ENCODE results near the gene ACER2. TPM values are rescaled to one million over a fixed set of nuclear protein-coding genes. Genes with fewer than 3 reads are reported as not detected.
"Not testable (repeated sequence)": the region's sequence is repeated elsewhere in the genome, so short reads cannot be mapped to it uniquely, and the experiment has no call there.

The ACER2 gene
- total RNA-seq, 2 donors from 2014 or later, result 6.8 to 7.3 TPM

DNA sequence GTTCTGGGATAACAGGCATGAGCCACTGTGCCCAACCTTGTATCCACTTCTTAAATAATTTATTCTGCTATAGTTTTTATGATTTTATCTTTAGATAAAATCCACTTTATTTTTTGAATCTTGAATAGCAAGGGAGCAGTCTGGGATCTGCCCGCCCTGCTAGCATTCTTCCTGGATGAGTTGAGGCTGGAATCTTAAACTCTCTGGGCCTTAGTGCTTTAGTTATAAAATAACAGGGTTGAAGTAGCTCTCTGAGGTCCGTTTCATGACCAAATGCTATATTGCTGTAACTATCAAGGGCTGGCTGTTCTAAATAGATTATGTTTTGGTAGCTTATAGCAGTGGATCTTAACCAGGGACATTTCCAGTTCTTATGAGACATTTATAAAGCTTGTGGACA is 20.8 kb downstream of the ACER2 start:
- ATAC-seq (ENCODE audit: insufficient number of reproducible peaks, low FRiP score, low read depth) (no peak), DNase-seq (ENCODE audit: low spot score) (no peak)
- H3K4me1 ChIP-seq (ENCODE audit: control insufficient read depth in 1 of 2, low read depth in 2 of 2), result peaks cover 10 to 24% of the 10 kb centered on the region in 2 donors
- no peak overlapping the region for H3K4me3 ChIP-seq
- no peaks in the 10 kb centered on the region for H3K27me3 ChIP-seq (replicated peaks; ENCODE audit: insufficient read depth)
- H3K27ac ChIP-seq, result peak overlapping the region in 1 of 2 donors; percentile 61
- TF ChIP-seq, protein P1, sequence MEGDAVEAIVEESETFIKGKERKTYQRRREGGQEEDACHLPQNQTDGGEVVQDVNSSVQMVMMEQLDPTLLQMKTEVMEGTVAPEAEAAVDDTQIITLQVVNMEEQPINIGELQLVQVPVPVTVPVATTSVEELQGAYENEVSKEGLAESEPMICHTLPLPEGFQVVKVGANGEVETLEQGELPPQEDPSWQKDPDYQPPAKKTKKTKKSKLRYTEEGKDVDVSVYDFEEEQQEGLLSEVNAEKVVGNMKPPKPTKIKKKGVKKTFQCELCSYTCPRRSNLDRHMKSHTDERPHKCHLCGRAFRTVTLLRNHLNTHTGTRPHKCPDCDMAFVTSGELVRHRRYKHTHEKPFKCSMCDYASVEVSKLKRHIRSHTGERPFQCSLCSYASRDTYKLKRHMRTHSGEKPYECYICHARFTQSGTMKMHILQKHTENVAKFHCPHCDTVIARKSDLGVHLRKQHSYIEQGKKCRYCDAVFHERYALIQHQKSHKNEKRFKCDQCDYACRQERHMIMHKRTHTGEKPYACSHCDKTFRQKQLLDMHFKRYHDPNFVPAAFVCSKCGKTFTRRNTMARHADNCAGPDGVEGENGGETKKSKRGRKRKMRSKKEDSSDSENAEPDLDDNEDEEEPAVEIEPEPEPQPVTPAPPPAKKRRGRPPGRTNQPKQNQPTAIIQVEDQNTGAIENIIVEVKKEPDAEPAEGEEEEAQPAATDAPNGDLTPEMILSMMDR (IDR thresholded peaks at IDR 0.05), result no peak
- H3K36me3 ChIP-seq, result peaks cover 8% of the 10 kb centered on the region
- H3K9me3 ChIP-seq, result no peaks in the 10 kb centered on the region

DNA sequence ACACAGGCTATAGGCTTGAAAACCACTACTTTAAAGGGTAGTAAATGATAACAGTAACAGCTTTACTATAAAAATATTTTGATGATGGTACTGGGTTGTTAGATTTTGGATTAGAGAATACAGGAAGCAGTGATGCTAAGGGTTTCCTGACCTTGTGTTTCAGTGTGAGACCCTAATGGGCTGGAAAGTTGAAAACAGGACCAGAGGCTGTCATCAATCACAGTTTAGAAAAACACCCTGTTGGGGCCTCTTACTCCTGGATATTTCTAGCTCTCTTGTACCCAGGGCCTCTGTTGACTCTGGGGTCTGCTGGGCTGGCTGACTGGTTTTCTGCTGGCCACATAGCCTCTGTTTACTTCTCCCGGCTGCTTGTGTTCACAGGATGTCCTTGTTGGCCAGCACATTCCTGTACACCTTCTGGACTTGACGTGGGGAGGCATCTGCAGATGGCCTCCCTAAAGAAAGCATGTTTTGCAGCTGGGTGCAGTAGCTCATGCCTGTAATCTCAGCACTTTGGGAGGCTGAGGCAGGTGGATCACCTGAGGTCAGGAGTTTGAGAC is 21.5 kb downstream of the ACER2 start:
- DNase-seq (ENCODE audit: low spot score), result no peak
- no peak for ATAC-seq (ENCODE audit: insufficient number of reproducible peaks, low FRiP score, low read depth)
- TF ChIP-seq, protein P1 (IDR thresholded peaks at IDR 0.05), result no peak
- Histone ChIP-seq H3K27ac (peak overlapping the region; percentile 61 to 72), H3K27me3 (replicated peaks; ENCODE audit: insufficient read depth) (no peaks in the 10 kb centered on the region), H3K4me3 (no peak overlapping the region), H3K9me3 (no peaks in the 10 kb centered on the region), H3K36me3 (peaks cover 3% of the 10 kb centered on the region), H3K4me1 (ENCODE audit: control insufficient read depth in 1 of 2, low read depth in 2 of 2) (peaks cover 10 to 24% of the 10 kb centered on the region in 2 donors)

DNA sequence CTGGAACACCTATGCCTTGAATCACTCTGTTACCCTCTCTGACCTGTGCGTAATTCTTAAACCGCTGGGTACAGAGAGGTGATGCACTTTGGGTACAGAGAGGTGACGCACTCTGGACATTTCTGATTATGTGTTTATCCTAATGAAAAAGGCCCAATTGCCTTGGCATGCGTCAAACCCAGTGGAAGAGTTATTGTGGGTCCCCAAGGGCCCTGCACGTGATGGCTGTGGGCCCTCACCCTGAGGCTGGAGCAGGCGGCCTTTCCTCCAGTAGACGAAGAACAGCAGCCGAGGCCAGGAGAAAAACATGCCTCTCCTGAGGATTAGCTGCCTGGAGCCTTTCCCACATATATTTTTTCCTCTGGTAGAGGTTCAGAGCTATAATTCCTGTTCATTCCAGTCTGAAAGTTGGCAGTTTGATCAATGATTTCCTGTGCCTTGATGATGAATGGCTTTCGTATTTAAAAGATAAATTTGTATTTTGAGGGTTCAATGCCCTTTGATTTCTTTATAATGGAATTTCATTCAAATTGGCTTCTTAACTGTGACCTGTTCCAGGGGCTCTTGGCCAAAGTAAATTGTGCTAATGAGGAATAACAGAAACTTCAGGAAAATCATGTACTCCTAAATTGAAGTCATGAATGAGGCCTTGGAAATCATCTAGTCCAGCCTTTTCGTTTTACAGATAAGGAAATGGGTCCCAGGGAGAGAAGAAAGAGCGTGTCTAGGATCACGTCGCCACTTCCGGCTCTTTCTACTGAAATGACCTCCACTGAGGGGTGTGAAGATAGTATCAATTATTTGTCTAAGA is 22.8 kb downstream of the ACER2 start:
- Histone ChIP-seq H3K4me1 (ENCODE audit: control insufficient read depth in 1 of 2, low read depth in 2 of 2) (peaks cover 10 to 24% of the 10 kb centered on the region in 2 donors), H3K27ac (peak overlapping the region; percentile 61 to 72), H3K36me3 (no peaks in the 10 kb centered on the region), H3K27me3 (replicated peaks; ENCODE audit: insufficient read depth) (no peaks in the 10 kb centered on the region), H3K4me3 (peak overlapping the region; percentile 2), H3K9me3 (no peaks in the 10 kb centered on the region)
- ATAC-seq (ENCODE audit: insufficient number of reproducible peaks, low FRiP score, low read depth) (peak; percentile 64), DNase-seq (ENCODE audit: low spot score) (peak; percentile 16)
- TF ChIP-seq, protein P1 (IDR thresholded peaks at IDR 0.05), result no peak

DNA sequence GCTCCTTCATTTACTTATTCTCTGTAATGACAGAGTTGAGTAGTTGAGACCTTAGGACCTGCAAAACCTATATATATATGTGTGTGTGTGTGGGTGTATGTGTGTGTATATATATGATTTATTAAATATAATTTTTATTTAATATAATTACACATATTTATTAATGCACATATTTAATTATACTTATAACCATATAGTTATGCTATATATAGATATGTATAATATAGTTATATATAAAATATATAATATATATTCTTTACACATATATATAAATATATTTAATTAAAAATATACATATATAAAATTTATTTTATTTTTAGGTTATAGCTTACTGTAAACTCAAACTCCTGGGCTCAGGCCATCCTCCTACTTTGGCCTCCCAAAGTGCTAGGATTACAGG is 23.7 kb downstream of the ACER2 start:
- Histone ChIP-seq H3K27me3 (replicated peaks; ENCODE audit: insufficient read depth) (no peaks in the 10 kb centered on the region), H3K36me3 (no peaks in the 10 kb centered on the region), H3K9me3 (no peaks in the 10 kb centered on the region), H3K4me1 (ENCODE audit: control insufficient read depth in 1 of 2, low read depth in 2 of 2) (peaks cover 10 to 24% of the 10 kb centered on the region in 2 donors), H3K27ac (peak overlapping the region; percentile 61 to 72), H3K4me3 (no peak overlapping the region)
- ATAC-seq (ENCODE audit: insufficient number of reproducible peaks, low FRiP score, low read depth) (no peak), DNase-seq (ENCODE audit: low spot score) (no peak)
- TF ChIP-seq, protein P1 (IDR thresholded peaks at IDR 0.05), result no peak

DNA sequence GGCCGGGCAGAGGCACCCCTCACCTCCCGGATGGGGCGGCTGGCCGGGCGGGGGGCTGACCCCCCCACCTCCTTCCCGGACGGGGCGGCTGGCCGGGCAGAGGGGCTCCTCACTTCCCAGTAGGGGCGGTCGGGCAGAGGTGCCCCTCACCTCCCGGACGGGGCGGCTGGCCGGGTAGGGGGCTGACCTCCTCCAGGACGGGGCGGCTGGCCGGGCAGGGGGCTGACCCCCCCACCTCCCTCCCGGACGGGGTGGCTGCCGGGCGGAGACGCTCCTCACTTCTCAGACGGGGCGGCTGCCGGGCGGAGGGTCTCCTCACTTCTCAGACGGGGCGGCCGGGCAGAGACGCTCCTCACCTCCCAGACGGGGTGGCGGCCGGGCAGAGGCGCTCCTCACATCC is 24.9 kb downstream of the ACER2 start:
- not testable (repeated sequence) for H3K27me3 ChIP-seq (replicated peaks; ENCODE audit: insufficient read depth); DNase-seq (ENCODE audit: low spot score); H3K27ac ChIP-seq; ATAC-seq (ENCODE audit: insufficient number of reproducible peaks, low FRiP score, low read depth); H3K4me3 ChIP-seq; H3K36me3 ChIP-seq; H3K9me3 ChIP-seq
- H3K4me1 ChIP-seq (ENCODE audit: control insufficient read depth in 1 of 2, low read depth in 2 of 2), result peaks cover 10 to 24% of the 10 kb centered on the region in 2 donors
